ENCODE measurements around the gene NPY5R. TPM values are rescaled to one million over a fixed set of nuclear protein-coding genes. Genes with fewer than 3 reads are reported as not detected.

The NPY5R gene
- total RNA-seq, 4 donors from 2014 or later = 2.8 to 4.8 (median 3.2) TPM; not detected in 1

DNA sequence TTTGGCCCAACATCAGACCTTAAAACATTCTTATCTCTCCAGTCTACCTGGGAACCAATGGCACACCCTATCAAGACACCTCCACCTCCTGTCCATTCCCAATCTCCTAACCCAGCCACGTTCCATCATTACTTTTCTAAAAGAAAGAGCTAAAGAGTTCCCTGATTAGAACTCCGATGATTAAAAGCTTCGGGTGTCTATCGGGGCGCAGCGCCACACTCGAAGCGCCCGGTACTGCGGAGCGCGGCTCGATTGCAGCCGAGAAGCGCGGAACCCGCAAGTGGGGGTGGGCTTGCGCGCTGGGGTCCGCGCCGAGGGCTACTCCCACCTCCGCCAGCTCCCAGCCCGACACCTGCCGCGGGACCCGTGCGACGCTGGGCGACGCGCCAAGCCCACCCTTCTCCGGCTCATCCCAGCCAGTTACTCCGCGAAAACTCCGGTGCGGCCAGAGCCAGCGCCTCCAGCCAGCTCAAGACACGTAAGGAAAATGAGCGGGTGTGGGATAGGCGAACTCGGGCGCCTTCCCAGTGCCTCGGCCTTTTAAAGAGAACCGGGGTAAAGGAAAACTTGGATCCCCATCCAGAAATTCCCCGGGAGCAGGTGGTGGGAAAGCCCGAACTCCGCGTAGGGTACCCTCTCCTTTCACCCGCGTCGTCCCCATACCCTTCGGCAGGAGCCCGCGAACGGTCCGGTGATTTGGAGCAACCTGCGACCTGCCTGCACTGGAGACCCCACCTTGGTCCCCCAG lies 11.9 kb upstream of the NPY5R start:
- TF ChIP-seq, protein P1, sequence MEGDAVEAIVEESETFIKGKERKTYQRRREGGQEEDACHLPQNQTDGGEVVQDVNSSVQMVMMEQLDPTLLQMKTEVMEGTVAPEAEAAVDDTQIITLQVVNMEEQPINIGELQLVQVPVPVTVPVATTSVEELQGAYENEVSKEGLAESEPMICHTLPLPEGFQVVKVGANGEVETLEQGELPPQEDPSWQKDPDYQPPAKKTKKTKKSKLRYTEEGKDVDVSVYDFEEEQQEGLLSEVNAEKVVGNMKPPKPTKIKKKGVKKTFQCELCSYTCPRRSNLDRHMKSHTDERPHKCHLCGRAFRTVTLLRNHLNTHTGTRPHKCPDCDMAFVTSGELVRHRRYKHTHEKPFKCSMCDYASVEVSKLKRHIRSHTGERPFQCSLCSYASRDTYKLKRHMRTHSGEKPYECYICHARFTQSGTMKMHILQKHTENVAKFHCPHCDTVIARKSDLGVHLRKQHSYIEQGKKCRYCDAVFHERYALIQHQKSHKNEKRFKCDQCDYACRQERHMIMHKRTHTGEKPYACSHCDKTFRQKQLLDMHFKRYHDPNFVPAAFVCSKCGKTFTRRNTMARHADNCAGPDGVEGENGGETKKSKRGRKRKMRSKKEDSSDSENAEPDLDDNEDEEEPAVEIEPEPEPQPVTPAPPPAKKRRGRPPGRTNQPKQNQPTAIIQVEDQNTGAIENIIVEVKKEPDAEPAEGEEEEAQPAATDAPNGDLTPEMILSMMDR (IDR thresholded peaks at IDR 0.05) = no peak
- no peak for DNase-seq (ENCODE audit: low spot score)
- ATAC-seq (ENCODE audit: low FRiP score) = peak; percentile 52

GRCh38 chr4:163332526-163333406 lies 10.9 kb upstream of the NPY5R start, which contains the start of gene NPY1R:
Gene NPY1R (minus strand): TSS chr4:163332596. CDS start chr4:163326554, 6,042 bp downstream.
- DNase-seq (ENCODE audit: low spot score) (no peak), ATAC-seq (ENCODE audit: low FRiP score) (peak; percentile 90)
- TF ChIP-seq, protein P1 (IDR thresholded peaks at IDR 0.05) = no peak

- no peak for DNase-seq (ENCODE audit: low spot score)
- TF ChIP-seq, protein P1 (IDR thresholded peaks at IDR 0.05) = no peak
- ATAC-seq (ENCODE audit: low FRiP score) = no peak
These were observed 8.3 kb upstream of the NPY5R start for GRCh38 chr4:163335384-163335783.

GRCh38 chr4:163344147-163345125 lies 744 bp downstream of the NPY5R start:
- no peak for DNase-seq (ENCODE audit: low spot score)
- ATAC-seq (ENCODE audit: low FRiP score) = peak; percentile 64
- TF ChIP-seq, protein P1 (IDR thresholded peaks at IDR 0.05) = no peak

GRCh38 chr4:163350672-163351071 lies 7.0 kb downstream of the NPY5R start:
- no peak for DNase-seq (ENCODE audit: low spot score)
- no peak for ATAC-seq (ENCODE audit: low FRiP score)
- TF ChIP-seq, protein P1 (IDR thresholded peaks at IDR 0.05) = no peak

DNA sequence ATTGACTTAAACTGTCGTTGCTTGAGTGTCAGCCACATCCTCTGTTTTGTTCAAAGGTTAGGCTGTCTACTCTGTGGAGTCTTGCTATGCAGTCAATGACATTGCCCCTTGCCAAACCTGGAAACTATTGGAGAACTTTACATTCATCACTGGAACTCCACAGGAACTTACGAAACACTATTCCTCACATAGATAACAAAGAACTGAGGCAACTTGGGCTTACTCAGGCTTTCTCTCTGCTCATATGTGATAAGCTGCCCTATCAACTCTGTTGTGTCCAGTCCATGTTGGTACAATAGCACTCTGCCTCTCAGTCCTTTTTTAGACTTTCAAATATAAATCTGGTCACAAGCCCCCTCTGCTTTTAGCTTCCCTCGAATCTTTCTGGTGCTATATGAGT lies 9.4 kb downstream of the NPY5R start:
- ATAC-seq (ENCODE audit: low FRiP score) (no peak), DNase-seq (ENCODE audit: low spot score) (no peak)
- TF ChIP-seq, protein P1 (IDR thresholded peaks at IDR 0.05) = no peak
